ENCODE results near the gene PTPN20.
"Not testable (repeated sequence)": the region's sequence is repeated elsewhere in the genome, so short reads cannot be mapped to it uniquely, and the experiment has no call there.

PTPN20 gene, protein sequence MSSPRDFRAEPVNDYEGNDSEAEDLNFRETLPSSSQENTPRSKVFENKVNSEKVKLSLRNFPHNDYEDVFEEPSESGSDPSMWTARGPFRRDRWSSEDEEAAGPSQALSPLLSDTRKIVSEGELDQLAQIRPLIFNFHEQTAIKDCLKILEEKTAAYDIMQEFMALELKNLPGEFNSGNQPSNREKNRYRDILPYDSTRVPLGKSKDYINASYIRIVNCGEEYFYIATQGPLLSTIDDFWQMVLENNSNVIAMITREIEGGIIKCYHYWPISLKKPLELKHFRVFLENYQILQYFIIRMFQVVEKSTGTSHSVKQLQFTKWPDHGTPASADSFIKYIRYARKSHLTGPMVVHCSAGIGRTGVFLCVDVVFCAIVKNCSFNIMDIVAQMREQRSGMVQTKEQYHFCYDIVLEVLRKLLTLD

GRCh38 chr10:46911144-46911876 is at the start of gene PTPN20:
Gene PTPN20, plus strand, starts transcription at chr10:46911428. Its CDS starts 21,072 bp downstream, at chr10:46932500.
- not testable (repeated sequence) for H3K4me3 ChIP-seq (ENCODE audit: low read depth, low read length); DNase-seq (ENCODE audit: low read depth)

DNA sequence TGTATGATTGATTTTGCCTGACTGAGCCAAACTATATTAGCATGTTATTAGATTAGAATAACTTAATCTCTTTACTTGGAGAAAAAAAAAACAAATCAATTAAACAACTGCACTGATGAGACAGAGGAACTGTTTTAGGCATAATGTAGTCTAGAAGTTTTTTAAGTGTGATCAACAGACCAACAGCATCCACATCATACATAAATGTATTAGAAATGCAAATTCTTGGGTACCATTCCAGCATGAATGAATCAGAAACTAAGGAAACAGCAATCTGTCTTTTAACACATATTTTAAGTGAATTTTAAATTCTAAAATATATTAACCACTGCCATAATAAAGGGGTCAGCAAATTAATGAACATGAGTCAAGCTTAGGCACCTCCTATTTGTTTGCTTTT is 41.5 kb upstream of the PTPN20 start:
- not testable (repeated sequence) for H3K4me3 ChIP-seq (ENCODE audit: low read depth, low read length); DNase-seq (ENCODE audit: low read depth)

DNA sequence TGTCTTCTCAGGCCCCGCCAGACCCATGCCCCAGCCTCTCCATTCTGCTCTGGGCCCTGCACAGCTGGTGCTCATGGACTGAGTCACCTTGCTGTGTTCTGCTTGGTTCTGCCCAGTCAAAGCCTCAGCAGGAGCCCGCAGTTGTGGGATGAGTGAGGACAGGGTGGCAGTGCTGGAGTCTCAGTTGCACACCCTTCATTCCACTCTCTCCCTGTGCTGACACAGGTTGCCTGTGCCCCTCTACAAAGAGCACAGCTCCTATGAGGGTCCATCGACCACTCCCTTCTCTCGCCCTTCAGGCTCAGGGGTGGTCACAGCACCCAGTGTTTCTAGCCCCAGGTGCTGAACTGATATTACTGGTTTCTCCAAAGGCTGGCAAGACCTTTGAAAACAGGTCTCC is 39.6 kb upstream of the PTPN20 start:
- not testable (repeated sequence) for DNase-seq (ENCODE audit: low read depth); H3K4me3 ChIP-seq (ENCODE audit: low read depth, low read length)

- DNase-seq (ENCODE audit: low read depth); H3K4me3 ChIP-seq (ENCODE audit: low read depth, low read length): not testable (repeated sequence)
Observed at GRCh38 chr10:46875304-46875703, 35.9 kb upstream of the PTPN20 start.

DNA sequence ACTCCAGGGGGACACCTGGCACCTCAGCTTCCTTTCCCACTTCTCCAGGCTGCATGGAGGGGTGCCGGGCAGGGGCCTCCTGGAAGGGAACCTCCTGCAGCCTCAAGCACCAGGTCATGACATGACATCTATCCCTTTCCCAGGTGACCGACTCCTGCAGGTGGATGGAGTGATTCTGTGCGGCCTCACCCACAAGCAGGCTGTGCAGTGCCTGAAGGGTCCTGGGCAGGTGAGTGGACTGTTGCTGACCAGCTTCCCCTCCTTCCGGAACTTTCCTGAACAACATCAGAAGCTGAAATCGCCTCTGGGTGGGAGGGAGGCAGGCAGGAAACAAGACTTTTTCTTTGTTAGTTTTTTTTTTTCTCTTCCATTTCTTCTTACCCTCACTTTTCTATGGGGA is 34.5 kb upstream of the PTPN20 start:
- not testable (repeated sequence) for H3K4me3 ChIP-seq (ENCODE audit: low read depth, low read length); DNase-seq (ENCODE audit: low read depth)

- not testable (repeated sequence) for H3K4me3 ChIP-seq (ENCODE audit: low read depth, low read length); DNase-seq (ENCODE audit: low read depth)
Observed at GRCh38 chr10:46878761-46879160, 32.5 kb upstream of the PTPN20 start.

- not testable (repeated sequence) for DNase-seq (ENCODE audit: low read depth); H3K4me3 ChIP-seq (ENCODE audit: low read depth, low read length)
Observed at GRCh38 chr10:46890813-46891611, 20.2 kb upstream of the PTPN20 start.

DNA sequence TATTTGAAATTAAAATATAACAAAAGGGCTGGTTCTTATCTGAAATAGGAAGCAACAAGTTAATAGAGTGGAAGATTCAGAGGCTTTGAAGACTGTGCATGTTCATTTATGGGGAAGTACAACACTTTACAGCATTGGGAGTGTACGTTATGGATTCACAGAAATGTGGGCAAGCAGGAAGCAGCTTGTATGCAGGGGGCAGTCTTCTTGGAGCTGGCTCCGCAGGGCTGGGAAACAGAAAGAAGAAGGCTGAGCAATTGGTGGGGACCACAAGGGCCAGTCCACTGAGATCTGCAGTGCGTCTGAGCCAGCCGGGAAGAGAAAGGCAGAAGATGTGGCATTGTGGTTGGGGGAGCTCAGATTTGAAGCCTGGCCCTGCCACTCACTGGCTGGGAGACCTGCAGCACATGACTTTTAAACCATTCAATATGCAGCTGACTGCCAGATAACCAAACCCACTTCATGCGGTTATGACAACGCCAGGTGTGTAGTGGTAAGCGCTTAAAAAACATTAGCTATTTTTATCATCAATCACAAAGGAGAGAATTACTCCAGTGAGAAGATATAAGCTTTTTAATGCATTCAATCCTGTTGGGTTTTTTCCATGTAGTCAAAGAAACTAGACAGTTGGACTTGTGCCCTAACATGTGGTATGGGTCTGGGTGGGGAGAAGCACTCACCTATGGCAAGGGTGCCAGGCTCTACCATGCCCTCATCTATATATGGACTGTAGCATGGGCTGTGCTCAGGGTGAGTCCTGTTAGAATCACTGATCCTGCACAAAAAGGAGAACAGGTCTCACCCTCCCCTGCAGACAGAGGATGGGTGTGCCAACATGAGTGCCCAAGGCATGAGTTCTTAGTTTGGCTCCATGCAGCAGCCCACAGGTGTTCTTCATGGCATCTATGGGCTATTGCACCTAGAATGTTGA is 14.2 kb upstream of the PTPN20 start:
- DNase-seq (ENCODE audit: low read depth); H3K4me3 ChIP-seq (ENCODE audit: low read depth, low read length): not testable (repeated sequence)

DNA sequence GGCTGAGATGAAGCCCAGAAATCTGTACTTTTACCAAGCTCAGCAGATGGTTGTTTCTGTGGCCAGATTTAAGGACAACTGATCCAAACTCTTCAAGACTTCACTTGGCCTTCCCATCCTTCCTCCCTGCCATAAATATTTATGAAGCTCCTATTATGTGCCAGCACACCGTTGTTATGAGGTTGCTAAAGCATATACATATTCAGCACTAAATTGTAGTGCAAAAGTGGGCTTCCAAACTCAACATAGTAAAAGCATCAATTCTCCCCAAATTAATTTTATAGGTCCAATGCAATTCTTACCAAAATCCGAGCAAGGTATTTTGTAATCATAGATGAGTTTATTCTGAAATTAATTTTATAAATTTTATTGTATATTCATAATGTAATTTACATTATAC is 10.0 kb upstream of the PTPN20 start:
- not testable (repeated sequence) for H3K4me3 ChIP-seq (ENCODE audit: low read depth, low read length)

GRCh38 chr10:46903874-46904273 is 7.4 kb upstream of the PTPN20 start:
- H3K4me3 ChIP-seq (ENCODE audit: low read depth, low read length); DNase-seq (ENCODE audit: low read depth): not testable (repeated sequence)

More for the DNA sequence above, 10.0 kb upstream of the PTPN20 start:
- DNase-seq (ENCODE audit: low read depth): not testable (repeated sequence)

DNA sequence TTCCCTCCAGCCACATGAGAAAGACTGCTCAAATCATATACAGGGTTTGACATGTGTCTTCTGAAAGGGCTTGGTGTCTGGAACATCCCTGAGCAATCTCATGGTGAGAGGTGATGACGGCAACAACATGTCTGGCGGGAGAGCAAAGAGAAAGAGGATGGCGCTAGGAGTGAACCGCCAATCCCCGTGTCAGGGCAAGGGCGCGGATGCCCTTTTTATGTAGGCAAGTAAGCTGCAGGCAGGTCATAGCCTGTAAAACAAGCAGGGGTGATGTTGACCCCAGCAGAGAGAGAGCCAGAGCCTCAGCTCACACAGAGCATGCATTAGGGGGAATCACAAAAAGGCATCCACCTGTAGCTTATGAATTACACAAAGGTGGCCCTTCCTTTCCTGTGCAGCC is 4.9 kb upstream of the PTPN20 start:
- not testable (repeated sequence) for H3K4me3 ChIP-seq (ENCODE audit: low read depth, low read length); DNase-seq (ENCODE audit: low read depth)

- DNase-seq (ENCODE audit: low read depth): not testable (repeated sequence)
Observed at GRCh38 chr10:46907185-46908117, 3.8 kb upstream of the PTPN20 start.

DNA sequence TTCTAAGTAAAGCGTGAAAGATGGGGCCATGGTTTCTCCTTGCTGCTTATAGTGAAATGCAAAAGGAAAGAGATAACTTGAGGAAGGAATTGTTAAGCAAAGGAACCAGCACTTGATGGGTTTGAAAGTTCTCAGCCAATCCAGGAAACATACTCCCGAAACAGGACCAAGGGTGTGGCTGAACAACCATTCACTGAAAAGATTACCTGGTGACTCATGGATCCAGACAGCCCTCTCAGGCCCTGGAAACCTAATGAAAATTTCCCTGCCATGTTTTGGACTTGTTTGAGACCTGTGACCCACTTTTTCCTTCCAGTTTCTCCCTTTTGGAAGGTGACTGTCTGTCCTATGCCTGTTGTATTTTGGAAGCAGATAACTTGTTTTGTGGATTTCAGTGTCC is 11.3 kb downstream of the PTPN20 start:
- DNase-seq (ENCODE audit: low read depth); H3K4me3 ChIP-seq (ENCODE audit: low read depth, low read length): not testable (repeated sequence)

More at GRCh38 chr10:46907185-46908117, 3.8 kb upstream of the PTPN20 start:
- H3K4me3 ChIP-seq (ENCODE audit: low read depth, low read length): not testable (repeated sequence)

DNA sequence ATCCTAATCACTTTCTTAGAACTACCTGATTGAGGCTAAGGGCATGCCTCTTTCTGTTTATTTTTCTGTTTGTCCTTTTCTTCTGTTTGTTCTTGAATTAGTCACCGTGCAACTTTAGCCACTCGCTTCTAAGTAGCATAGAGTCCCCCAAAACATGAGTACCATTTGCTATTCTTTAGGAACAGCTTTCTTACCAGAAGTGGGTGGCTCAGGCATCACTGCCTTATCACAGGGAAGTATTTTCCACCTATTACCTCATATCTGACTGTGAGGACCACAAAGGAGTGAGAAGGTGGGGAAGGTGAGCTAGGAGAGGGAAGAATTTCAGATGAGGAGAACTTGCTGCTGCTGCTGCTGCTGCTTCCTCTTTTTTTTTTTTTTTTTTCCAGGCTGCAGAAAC is 13.9 kb downstream of the PTPN20 start:
- H3K4me3 ChIP-seq (ENCODE audit: low read depth, low read length): not testable (repeated sequence)

DNA sequence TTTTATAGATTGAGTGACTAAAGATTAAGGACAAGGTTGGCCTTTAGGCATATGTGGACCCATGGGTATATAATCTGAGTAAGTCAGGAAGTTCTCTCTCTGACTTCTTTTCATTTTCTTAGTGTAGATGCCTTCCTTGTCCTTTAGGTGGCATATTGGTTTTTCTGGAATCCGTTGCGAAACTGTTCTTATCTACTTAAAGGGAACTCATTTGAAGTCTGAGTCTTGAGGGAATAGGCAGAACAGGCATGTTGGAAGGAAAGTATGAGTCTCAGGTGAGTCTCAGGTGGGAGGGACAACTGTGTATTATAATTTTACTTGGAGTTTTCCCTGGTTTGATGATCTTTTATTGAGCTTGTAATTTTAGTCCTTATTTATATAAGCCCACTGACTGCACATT is 14.6 kb downstream of the PTPN20 start:
- not testable (repeated sequence) for DNase-seq (ENCODE audit: low read depth); H3K4me3 ChIP-seq (ENCODE audit: low read depth, low read length)

More for the DNA sequence above, 13.9 kb downstream of the PTPN20 start:
- not testable (repeated sequence) for DNase-seq (ENCODE audit: low read depth)

GRCh38 chr10:46928810-46929209 is 17.6 kb downstream of the PTPN20 start:
- H3K4me3 ChIP-seq (ENCODE audit: low read depth, low read length); DNase-seq (ENCODE audit: low read depth): not testable (repeated sequence)

DNA sequence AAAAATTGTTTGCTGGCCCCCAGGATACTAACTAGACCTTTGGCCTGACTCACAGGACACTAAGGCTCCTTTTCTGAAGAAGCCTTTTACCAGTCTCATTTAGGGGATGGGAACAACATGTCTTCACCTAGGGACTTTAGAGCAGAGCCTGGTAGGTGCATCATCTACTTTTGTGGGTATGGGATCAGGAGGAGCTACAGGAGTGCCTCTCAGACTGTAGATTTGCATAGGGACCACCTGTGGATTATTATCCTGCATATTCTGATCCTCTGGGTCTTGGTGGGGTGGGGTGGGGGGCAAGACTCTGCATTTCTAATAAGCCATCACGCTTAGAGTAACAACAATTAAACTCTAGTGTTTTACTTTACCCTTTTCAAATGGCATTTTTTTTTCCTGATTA is 21.2 kb downstream of the PTPN20 start:
- not testable (repeated sequence) for H3K4me3 ChIP-seq (ENCODE audit: low read depth, low read length); DNase-seq (ENCODE audit: low read depth)
